Limb (tissue), 2 donors: ENCODE results near the gene PRKAR1A.

Experiments
- DNase-seq, 2 donors: peaks; one replicate each; pipeline ENCODE4 v3.0.0-alpha.2; 2016; ENCODE audit errors: extremely low spot score in 2 of 2

PRKAR1A gene

GRCh38 chr17:68541816-68542215, 29.6 kb downstream of the PRKAR1A start:
- no peak for DNase-seq

DNA sequence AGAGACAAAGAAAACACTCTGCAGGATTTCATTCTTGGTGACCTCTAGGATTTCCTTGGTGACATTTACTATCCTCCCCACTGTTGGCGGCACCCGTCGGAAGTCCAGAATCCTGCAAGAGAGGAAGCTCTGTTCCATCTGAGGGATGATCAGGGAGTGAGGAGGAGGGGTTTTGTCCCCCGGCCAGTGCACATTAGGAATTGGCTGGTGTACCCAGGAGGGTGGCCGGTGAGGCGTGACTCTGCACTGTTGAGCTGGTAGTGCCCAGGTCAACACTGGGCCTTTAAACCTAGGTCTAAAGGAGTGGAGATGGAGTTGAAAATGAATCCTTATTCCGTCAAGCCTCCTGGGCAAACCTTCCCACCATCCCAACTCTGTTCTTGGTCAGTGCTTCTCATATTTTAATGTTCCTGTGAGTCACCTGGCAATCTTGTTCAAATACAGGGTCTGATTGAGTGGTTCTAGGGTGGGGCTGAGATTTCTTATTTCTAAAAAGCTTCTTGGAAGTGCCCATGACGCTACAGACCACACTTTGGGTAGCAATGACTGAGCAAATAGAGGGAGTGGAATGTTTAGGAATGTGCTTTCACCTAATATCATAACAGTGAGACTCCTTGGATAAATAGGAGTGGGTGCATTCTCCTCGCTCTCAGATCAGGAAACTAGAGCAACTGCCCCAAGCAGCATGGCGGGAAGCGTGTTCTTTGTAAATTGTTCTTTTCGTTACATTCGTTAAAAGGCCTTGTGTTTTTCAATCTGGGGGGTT, 30.7 kb downstream of the PRKAR1A start:
- DNase-seq = no peak

- DNase-seq = no peak
Measured at GRCh38 chr17:68544111-68544915, 32.1 kb downstream of the PRKAR1A start.

GRCh38 chr17:68556551-68556950, 44.3 kb downstream of the PRKAR1A start:
- no peak for DNase-seq

GRCh38 chr17:68559316-68559715, 47.1 kb downstream of the PRKAR1A start:
- DNase-seq = no peak

DNA sequence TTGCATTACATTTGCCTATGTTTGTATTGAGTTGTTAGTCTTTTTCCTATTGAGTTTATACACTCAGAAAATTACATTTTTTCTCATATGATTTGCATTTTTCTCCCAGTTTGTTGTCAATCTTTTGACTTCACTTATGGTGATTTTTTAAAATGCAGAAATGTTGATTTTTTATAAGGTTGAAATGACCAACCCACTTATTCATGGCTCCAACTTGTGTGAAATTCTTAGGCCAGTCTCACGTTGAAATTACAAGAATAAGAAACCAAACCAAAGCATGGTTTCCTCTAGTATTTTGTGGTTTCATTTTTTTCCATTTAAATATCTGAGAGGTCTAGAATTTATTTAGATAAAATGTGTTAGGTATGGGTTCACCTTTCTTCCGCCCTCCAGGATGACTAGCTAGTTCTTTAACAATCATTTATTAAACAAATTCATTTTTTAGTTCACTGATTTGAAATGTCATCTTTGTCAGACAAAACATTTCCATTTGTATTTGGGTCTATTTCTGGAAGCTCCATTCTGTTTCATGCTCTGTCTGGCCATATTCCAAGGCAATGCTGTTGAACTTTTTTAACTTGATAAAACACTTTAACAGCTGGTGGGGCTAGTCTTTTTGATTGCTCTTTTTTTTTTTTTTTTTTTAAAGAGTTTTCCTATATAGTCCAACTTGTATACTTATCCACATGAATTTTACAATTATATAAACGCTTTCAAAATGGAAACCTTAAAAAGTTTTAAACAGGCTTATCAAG, 48.9 kb downstream of the PRKAR1A start:
- DNase-seq = no peak

DNA sequence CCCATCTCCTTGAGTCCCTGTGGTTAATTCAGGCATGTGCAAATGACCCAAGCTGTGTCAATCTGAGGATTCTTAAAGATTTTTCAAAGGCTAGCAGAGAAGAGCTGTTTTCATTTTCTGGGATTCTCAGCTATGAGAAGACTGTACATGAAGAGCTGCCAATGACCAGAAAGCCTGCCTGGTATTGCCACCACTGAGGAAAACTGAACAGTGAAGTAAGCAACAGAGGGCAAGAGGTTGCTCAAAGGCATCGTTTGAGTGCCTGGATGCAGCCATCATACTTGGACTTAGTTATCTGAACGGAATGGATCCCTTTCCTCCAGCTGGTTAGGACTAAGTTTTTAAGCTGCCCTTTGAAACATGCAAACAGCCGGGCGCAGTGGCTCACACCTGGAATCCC, 50.5 kb downstream of the PRKAR1A start:
- DNase-seq = no peak

- DNase-seq = no peak
Measured at GRCh38 chr17:68564415-68565111, 52.3 kb downstream of the PRKAR1A start.

GRCh38 chr17:68565661-68566441, 53.6 kb downstream of the PRKAR1A start:
- DNase-seq = no peak

DNA sequence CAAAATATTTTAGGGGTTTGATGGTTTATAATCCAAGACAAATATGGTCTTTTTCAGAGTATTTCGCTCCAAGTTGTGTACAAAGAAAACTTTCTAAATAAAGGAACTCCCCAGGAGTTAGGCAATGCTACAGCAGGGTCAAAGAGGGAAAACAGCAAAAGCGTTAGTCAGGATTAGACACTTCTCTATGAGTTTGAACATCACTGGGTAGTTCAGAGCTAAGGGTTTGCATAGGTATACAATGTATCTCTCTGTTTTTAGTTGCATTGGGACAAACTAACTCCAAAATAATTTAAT, 54.2 kb downstream of the PRKAR1A start:
- DNase-seq = no peak

GRCh38 chr17:68567035-68567434, 54.8 kb downstream of the PRKAR1A start:
- DNase-seq = no peak

DNA sequence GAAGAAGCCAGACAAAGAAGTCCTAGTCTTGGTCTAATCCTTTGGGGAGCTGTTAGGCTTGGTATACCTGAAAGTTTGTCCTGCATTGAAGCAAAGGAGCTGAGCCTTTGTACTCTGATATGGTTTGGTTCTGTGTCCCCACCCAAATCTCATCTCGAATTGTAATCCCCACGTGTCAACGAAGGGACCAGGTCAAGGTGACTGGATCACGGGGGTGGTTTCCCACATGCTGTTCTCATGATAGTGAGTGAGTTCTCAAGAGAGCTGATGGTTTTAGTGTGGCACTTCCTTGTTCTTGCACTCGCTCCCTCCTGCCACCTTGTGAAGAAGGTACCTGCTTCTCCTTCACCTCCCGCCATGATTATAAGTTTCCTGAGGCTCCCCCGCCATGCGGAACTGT, 55.4 kb downstream of the PRKAR1A start:
- no peak for DNase-seq

- no peak for DNase-seq
Measured at GRCh38 chr17:68568581-68568980, 56.4 kb downstream of the PRKAR1A start.

DNA sequence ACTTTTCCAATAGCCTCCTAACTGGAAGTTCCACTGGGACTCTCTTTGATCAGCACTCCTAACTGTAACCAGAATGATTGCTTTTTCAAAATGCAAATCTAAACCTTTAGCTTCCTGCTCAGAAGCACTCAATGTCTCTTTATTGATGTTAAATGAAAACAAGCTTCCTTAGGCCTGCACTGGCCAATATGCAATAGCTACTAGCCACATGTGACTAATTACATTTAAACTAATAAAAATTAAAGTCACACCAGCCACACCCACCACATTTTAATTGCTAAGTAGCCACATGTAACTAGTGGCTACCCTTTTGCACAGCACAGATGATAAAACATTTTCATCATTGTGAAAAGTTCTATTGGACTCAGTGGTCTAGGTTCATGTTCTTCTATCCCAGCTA, 57.1 kb downstream of the PRKAR1A start:
- no peak for DNase-seq

DNA sequence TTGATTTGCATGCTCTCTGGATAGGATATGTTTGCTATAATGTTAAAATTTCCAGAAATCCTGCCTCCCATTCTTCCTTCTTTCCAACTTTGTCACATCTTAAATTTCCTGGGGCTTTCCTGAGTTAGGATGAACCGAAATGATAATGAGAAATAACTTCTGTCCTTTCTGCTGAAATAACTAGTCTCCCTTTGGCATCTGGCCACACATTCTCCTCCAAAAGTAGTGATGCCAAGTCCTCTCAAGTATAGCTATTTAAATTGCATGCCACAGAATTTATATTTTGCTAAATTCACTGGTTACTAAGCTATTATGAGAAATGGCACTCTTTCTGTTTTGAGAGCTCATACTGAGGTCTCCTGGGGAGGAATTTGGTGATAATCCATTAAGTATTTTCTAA, 58.3 kb downstream of the PRKAR1A start:
- no peak for DNase-seq

DNA sequence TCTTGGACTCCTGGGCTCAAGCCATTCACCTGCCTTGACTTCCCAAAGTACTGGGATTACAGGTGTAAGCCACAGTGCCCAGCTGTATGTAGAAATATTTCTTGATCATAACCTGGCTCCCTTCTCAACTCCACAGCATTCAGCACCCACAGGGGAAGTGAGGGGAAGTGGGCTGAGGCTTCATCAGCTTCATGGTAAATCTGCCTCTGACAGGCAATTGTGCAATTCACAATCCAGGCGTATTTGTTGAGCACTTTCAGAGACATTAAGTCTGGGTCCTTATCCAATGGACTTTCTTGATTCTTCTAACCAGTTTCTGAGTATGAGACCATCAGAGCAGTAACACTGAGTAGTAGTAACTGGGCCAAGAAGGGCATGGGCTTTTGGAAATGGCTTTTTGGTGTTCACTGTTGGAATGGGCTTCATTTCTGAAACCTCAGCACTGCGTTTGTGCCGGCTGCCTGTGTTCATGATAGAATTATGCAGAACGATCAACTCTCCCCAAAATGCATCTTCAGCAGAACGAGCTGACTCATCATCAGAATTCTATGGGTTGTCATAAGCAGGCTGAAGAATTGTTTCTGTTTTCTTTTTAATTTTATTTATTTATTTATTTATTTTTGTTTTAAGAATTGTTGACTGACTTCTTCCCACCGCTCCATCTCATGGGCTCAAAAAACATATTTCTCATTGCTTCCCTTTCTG, 60.1 kb downstream of the PRKAR1A start:
- DNase-seq = no peak

DNA sequence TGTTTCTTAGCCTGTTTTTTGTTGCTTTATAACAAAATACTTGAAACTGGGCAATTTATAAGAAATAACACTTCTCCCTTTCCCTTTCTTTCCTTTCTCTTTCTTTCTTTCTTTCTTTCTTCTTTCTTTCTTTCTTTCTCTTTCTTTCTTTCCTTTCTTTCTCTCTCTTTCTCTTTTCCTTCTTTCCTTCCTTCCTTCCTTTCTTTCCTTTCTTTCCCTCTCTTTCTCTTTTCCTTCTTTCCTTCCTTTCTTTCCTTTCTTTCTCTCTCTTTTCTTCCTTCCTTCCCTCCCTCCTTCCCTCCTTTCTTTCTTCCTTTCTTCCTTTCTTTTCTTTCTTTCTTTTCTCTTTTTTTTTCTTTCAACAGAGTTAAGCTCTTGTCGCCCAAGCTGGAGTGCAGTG, 61.1 kb downstream of the PRKAR1A start:
- no peak for DNase-seq

DNA sequence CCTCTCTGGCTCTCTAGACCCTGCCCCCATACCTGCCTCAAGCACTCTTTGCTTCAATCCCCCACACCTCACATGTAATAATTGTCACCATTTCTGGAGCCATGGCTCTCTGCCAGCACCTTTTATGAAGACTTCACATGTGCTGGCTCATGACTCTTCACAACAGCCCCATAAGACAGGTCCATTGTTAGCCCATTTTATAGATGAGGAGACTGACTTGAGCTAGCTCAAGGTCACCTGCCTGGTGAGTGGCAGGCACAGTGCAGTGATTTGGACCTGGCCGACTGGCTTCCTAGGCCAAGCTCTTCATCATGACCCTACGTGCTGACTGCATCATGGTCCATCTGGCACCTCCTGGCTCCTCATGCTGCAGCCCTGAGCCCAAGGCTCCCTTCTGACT, 63.9 kb downstream of the PRKAR1A start:
- DNase-seq = no peak

DNA sequence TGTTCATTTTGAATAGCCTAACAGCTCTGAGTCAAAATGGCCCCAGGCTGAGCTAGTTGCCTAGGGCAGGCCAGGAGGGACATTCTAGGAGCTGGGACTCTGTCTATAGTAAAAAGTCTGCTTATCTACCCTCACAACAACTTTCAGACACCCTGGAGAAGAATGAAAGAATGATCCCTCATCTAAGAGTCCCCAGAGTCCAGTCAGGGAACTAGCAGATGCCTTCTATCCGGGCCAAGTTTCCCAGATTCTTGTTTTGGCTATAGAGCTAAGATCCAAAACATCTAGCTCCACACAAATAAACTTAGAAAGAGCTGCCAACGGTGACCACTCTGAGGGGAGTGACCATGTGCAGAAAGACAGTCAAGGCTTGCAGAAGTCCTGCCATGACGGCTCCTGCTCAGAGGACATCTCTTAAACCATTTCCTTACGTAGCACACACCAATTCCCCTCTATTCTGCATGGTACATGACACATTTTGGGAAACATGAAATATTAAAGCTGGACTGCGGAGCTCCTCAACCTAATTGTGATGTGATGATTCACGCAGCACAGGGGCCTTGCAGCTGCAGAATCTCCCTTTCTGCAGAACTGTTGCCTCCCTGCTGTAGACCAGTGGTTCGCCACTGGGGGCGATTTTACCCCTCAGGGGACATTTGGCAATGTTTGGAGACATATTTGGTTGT, 64.7 kb downstream of the PRKAR1A start:
- DNase-seq = peak; percentile 44 to 49

DNA sequence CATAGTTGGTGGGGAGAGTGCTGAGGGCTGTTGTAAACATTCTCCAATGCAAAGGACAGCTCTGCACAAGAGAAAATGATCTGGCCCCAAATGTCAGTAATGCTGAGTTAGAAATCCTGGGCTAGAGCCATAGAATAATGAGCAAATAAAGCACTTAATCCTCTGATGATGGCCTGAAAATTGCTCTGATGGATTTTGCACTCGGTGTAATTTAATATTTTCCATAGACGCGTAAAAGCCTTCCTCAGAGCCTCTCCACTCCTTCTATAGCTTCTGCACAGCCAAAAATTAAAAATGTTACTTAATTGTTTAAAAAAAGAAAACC, 65.2 kb downstream of the PRKAR1A start:
- DNase-seq = no peak
